ENCODE results near the gene ANG. TPM values are rescaled to one million over a fixed set of nuclear protein-coding genes. Genes with fewer than 3 reads are reported as not detected.

ANG gene
- total RNA-seq, 1 donor from 2014 or later = 29.3 TPM

- TF ChIP-seq, protein P1, sequence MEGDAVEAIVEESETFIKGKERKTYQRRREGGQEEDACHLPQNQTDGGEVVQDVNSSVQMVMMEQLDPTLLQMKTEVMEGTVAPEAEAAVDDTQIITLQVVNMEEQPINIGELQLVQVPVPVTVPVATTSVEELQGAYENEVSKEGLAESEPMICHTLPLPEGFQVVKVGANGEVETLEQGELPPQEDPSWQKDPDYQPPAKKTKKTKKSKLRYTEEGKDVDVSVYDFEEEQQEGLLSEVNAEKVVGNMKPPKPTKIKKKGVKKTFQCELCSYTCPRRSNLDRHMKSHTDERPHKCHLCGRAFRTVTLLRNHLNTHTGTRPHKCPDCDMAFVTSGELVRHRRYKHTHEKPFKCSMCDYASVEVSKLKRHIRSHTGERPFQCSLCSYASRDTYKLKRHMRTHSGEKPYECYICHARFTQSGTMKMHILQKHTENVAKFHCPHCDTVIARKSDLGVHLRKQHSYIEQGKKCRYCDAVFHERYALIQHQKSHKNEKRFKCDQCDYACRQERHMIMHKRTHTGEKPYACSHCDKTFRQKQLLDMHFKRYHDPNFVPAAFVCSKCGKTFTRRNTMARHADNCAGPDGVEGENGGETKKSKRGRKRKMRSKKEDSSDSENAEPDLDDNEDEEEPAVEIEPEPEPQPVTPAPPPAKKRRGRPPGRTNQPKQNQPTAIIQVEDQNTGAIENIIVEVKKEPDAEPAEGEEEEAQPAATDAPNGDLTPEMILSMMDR (IDR thresholded peaks at IDR 0.05) = no peak
- Histone ChIP-seq H3K4me3 (no peak overlapping the region), H3K36me3 (no peaks in the 10 kb centered on the region), H3K9me3 (no peaks in the 10 kb centered on the region), H3K4me1 (peaks cover 20% of the 10 kb centered on the region), H3K27me3 (ENCODE audit: low read depth) (no peaks in the 10 kb centered on the region), H3K27ac (peak overlapping the region; percentile 100)
- ATAC-seq = no peak
- intact Hi-C loops (cut with DNase I) = no loop called here
- DNase-seq = no peak
Measured at GRCh38 chr14:20680363-20680762, 8.2 kb upstream of the ANG start.

DNA sequence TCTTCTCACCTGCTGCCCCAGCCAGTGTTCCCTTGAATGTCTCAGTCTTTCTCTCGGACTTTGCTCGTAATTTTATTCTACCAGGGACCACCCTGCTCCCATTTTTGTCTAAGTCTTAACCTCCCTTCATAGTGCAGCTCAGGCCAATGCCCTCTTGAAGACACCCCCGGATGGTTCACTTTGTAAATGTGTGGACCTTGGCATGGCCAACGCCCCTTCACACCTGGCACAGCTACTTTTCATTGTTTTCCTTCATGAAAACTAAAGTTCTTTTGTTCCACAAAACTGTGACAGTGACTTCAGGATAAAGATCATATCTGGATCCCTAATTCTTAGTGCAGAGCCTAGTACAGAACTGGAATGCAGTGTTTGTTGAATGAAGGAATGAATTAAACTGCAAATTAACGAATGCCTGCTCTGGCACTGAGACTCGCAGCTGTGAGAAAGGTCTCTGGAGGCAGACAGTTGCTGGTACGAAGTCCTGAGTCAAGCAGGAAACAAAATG lies 7.7 kb upstream of the ANG start:
- Histone ChIP-seq H3K27me3 (ENCODE audit: low read depth) (no peaks in the 10 kb centered on the region), H3K4me3 (peak overlapping the region; percentile 81), H3K36me3 (no peaks in the 10 kb centered on the region), H3K9me3 (no peaks in the 10 kb centered on the region), H3K27ac (peak overlapping the region; percentile 100), H3K4me1 (peaks cover 25% of the 10 kb centered on the region)
- TF ChIP-seq, protein P1 (IDR thresholded peaks at IDR 0.05) = no peak
- intact Hi-C loops (cut with DNase I) = no loop called here
- ATAC-seq (no peak), DNase-seq (no peak)

- DNase-seq (peak; percentile 84), ATAC-seq (peak; percentile 59 to 60)
- Histone ChIP-seq H3K4me1 (peaks cover 32% of the 10 kb centered on the region), H3K4me3 (peak overlapping the region; percentile 81), H3K36me3 (no peaks in the 10 kb centered on the region), H3K9me3 (no peaks in the 10 kb centered on the region), H3K27ac (peak overlapping the region; percentile 100), H3K27me3 (ENCODE audit: low read depth) (no peaks in the 10 kb centered on the region)
- intact Hi-C loops (cut with DNase I) = no loop called here
- TF ChIP-seq, protein P1 (IDR thresholded peaks at IDR 0.05) = no peak
Measured at GRCh38 chr14:20681348-20682126, 7.0 kb upstream of the ANG start.

- intact Hi-C loops (cut with DNase I) = no loop called here
- no peak for ATAC-seq
- peaks cover 37% of the 10 kb centered on the region for H3K4me1 ChIP-seq
- no peaks in the 10 kb centered on the region for H3K36me3 ChIP-seq
- DNase-seq = no peak
- peak overlapping the region; percentile 81 for H3K4me3 ChIP-seq
- H3K9me3 ChIP-seq = no peaks in the 10 kb centered on the region
- H3K27ac ChIP-seq = peak overlapping the region; percentile 100
- TF ChIP-seq, protein P1 (IDR thresholded peaks at IDR 0.05) = no peak
- H3K27me3 ChIP-seq (ENCODE audit: low read depth) = no peaks in the 10 kb centered on the region
Measured at GRCh38 chr14:20682127-20682434, 6.5 kb upstream of the ANG start.

DNA sequence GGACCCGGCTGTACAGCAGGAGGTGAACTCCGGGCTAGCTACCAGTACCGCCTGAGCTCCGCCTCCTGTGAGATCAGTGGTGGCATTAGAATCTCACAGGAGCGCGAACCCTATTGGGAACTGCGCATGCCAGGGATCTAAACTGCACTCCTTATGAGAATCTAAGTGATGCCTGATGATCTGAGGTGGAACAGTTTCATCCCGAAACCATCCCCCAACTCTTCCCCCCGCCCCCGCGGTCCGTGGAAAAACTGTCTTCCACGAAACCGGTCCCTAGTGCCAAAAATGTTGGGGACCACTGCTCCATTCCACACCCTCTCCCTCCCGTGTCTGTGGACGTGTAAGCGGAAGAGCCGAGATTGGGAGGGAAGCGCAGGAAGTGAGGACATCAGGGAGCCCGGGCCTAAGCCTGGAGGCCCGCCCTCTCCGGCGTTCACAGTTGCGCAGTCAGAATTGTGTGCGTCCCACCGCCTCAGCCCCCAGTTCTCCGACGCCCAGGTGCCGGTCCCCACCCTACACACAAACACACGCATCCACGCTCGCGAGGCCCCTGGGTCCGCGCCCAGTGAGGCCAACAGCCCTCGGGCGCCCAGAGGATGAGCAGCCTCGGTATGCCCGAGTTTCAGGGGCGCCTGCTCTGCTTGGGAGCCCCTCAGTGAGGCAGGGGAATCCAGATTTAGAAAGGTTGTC lies 6.0 kb upstream of the ANG start:
- Histone ChIP-seq H3K27ac (peak overlapping the region; percentile 100), H3K4me1 (peaks cover 42% of the 10 kb centered on the region), H3K27me3 (ENCODE audit: low read depth) (no peaks in the 10 kb centered on the region), H3K36me3 (no peaks in the 10 kb centered on the region), H3K4me3 (peak overlapping the region; percentile 81), H3K9me3 (no peaks in the 10 kb centered on the region)
- ATAC-seq = peak; percentile 87 to 90
- intact Hi-C loops (cut with DNase I) = no loop called here
- DNase-seq = peak; percentile 92
- TF ChIP-seq, protein P1 (IDR thresholded peaks at IDR 0.05) = no peak
